Thymus (tissue), 14 donors: ENCODE data around the gene ATF1. TPM values are rescaled to one million over a fixed set of nuclear protein-coding genes. Genes with fewer than 3 reads are reported as not detected.

ENCODE experiments used
- DNase-seq, 9 donors: peaks; one replicate each; pipeline ENCODE4 v3.0.0-alpha.2; 2013; ENCODE audit warnings: low spot score in 9 of 9, low read depth in 6 of 9, missing footprints in 1 of 9
- H3K27ac ChIP-seq, 2 donors: one replicate each; pipeline ENCODE4 v1.5.1; 2013; ENCODE audit warnings: control low read depth in 1 of 2, low read depth in 1 of 2, low read length in 1 of 2, mild to moderate bottlenecking in 1 of 2, moderate library complexity in 1 of 2
- H3K27me3 ChIP-seq, 2 donors: one replicate each; pipeline ENCODE4 v1.5.1; 2013; ENCODE audit warnings: low read length in 1 of 2; ENCODE audit not compliant: control insufficient read depth in 2 of 2, insufficient read depth in 1 of 2
- H3K36me3 ChIP-seq, 2 donors: one replicate each; pipeline ENCODE4 v1.5.1; 2013; ENCODE audit warnings: low read length in 1 of 2, mild to moderate bottlenecking in 1 of 2, moderate library complexity in 1 of 2; ENCODE audit not compliant: control insufficient read depth in 2 of 2, insufficient read depth in 2 of 2
- H3K4me1 ChIP-seq, 2 donors: one replicate each; pipeline ENCODE4 v1.5.1; 2013; ENCODE audit warnings: low read length in 2 of 2; ENCODE audit not compliant: control insufficient read depth in 2 of 2, insufficient read depth in 2 of 2
- H3K4me3 ChIP-seq, 2 donors: one replicate each; pipeline ENCODE4 v1.5.1; 2013; ENCODE audit warnings: low read length in 2 of 2, control low read depth in 1 of 2, mild to moderate bottlenecking in 1 of 2
- H3K9me3 ChIP-seq, 2 donors: one replicate each; pipeline ENCODE4 v1.5.1; 2013; ENCODE audit warnings: low read length in 1 of 2, mild to moderate bottlenecking in 1 of 2; ENCODE audit not compliant: control insufficient read depth in 2 of 2, insufficient read depth in 1 of 2
- WGBS: extraction: QIAGEN DNeasy Blood & Tissue Kit; methylation state at CpG from one replicate; pipeline ENCODE4 v1.1.7; 2013; 5-methylcytosine and 5-hydroxymethylcytosine counted together
- long read RNA-seq, 10 donors: transcript quantifications; one replicate each; lab custom pipeline, GENCODE V29; 2026
- polyA plus RNA-seq: library from polyadenylated mRNA; stranded (reverse); fragments of 200-250 nt; gene quantifications from one replicate; pipeline ENCODE4 v1.2.3, GENCODE V29; 2013
- total RNA-seq: library from RNA; stranded (reverse); fragments of 120-200 nt; gene quantifications from one replicate; pipeline ENCODE4 v1.2.4, GENCODE V29; 2013
- donor health status: healthy.

Gene ATF1
- total RNA-seq (62.1 TPM), polyA plus RNA-seq (19.4 TPM)
- long read RNA-seq, donor 1, partial matches to known transcripts = 0 of 1 reads
- long read RNA-seq, donor 1, other reads (novel, unspliced or antisense) = 0 of 1 reads
- long read RNA-seq, donor 2 = 0 reads
- long read RNA-seq, donor 3, transcript ATF1-201 (7 exons, 2,181 nt) = major isoform, 19 of 26 reads
- long read RNA-seq, donor 3, partial matches to known transcripts = 7 of 26 reads
- long read RNA-seq, donor 3, other reads (novel, unspliced or antisense) = 0 of 26 reads
- long read RNA-seq, donor 4, partial matches to known transcripts = 0 of 4 reads
- long read RNA-seq, donor 4, other reads (novel, unspliced or antisense) = 0 of 4 reads
- long read RNA-seq, donor 5, transcript ATF1-201 (7 exons, 2,181 nt) = major isoform, 12 of 12 reads
- long read RNA-seq, donor 5, partial matches to known transcripts = 0 of 12 reads
- long read RNA-seq, donor 5, other reads (novel, unspliced or antisense) = 0 of 12 reads
- long read RNA-seq, donor 6, transcript ATF1-201 (7 exons, 2,181 nt) = major isoform, 9 of 9 reads
- long read RNA-seq, donor 6, partial matches to known transcripts = 0 of 9 reads
- long read RNA-seq, donor 6, other reads (novel, unspliced or antisense) = 0 of 9 reads
- long read RNA-seq, donor 7, transcript ATF1-201 (7 exons, 2,181 nt) = major isoform, 7 of 7 reads
- long read RNA-seq, donor 7, partial matches to known transcripts = 0 of 7 reads
- long read RNA-seq, donor 7, other reads (novel, unspliced or antisense) = 0 of 7 reads
- long read RNA-seq, donor 8, partial matches to known transcripts = 0 of 4 reads
- long read RNA-seq, donor 8, other reads (novel, unspliced or antisense) = 0 of 4 reads
- long read RNA-seq, donor 9, transcript ATF1-201 (7 exons, 2,181 nt) = major isoform, 6 of 6 reads
- long read RNA-seq, donor 9, partial matches to known transcripts = 0 of 6 reads
- long read RNA-seq, donor 9, other reads (novel, unspliced or antisense) = 0 of 6 reads
- long read RNA-seq, donor 10, transcript ATF1-201 (7 exons, 2,181 nt) = major isoform, 6 of 7 reads
- long read RNA-seq, donor 10, partial matches to known transcripts = 0 of 7 reads
- long read RNA-seq, donor 10, other reads (novel, unspliced or antisense) = 0 of 7 reads

DNA sequence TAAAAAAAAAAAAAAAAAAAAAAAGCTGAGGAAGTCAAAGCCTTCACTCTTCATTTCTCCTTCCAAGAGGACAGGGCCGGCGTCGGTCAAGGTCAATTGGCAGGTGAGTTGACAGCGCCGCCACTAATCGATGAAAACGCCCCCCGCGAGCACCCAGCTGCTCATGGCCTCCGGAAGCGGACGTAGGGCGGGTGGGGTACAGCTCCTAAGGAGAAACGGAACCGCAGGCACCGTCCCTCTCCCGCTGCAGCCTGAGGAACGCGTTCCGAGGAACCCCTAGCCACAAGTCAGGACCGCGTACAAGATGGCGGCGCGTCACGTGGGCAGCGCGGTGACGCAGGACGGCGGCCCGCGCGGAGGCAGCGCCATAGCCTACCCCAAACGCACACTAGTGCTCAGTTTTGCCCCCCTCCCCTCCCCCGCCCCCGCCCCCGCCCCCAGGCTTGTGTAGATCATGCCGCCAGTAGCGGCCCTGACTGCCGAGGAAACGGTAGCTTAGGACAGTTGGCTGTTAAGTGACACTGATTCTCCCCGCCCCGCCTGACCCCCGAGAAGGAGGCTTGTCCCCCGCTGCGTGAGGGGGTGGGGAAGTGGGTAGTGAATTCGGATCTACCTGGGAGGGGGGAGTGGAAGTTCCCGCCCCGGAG lies at the start of gene ATF1:
ATF1 (plus strand) TSS at position 463 of the 647 bp plus-strand sequence. CDS start 16,045 bp downstream, outside the sequence.
- under 1% methylated on average over 51 of the region's 51 CpGs for WGBS
- Histone ChIP-seq H3K4me3 (peak within 1 kb of the TSS; percentile 98 to 99), H3K36me3 (no peaks in the 10 kb centered on the region), H3K9me3 (no peaks in the 10 kb centered on the region), H3K27ac (peak within 1 kb of the TSS; percentile 100), H3K27me3 (no peaks in the 10 kb centered on the region), H3K4me1 (peaks cover 0 to 22% of the 10 kb centered on the region in 2 donors)
- peak; percentile 80 to 95 (median 85) for DNase-seq

DNA sequence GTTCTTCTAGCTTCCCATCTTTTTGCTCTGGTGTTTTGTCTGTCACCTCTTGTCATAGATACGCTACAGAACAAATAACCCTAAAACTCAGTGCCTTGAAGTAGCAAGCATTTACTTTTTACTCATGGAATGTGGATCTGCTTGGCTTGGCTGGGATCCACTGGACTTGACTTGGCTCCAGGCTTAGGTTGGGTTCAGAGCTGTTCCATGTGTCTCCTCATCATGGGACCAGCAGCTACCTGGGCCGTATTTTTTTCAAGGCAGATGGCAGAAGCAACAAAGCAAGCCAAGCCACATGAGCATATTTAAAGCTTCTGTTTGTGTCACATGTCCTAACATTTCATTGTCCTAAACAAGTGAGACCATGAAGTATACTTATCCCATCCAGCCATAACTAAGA lies 48.7 kb upstream of the ATF1 start:
- Histone ChIP-seq H3K36me3 (peaks cover 26 to 49% of the 10 kb centered on the region in 2 donors), H3K4me3 (no peak overlapping the region), H3K4me1 (no peaks in the 10 kb centered on the region), H3K9me3 (no peaks in the 10 kb centered on the region), H3K27me3 (no peaks in the 10 kb centered on the region), H3K27ac (no peak overlapping the region)
- over 99% methylated on average over 2 of the region's 2 CpGs for WGBS
- DNase-seq = no peak

DNA sequence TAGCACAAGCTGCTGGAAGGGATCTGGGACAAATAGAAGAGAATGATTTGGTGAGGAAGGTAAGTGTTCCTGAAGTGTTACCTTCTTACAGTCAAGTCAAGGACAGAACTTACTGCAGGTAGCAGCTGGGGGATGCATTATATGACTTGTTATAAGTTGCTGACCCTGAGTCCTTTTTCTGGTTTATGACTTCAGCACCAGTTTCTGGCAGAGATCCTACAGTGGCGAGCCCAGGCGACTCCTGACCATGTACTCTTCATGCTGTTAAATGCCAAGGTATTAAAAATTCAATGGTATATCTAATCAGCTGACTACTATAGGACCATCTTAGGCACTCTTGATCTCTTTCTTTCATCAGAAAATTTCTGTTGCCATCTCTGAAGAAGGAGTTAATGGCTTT lies 45.1 kb upstream of the ATF1 start:
- Histone ChIP-seq H3K36me3 (peaks cover 33 to 69% of the 10 kb centered on the region in 2 donors), H3K27ac (no peak overlapping the region), H3K27me3 (no peaks in the 10 kb centered on the region), H3K4me3 (no peak overlapping the region), H3K9me3 (no peaks in the 10 kb centered on the region), H3K4me1 (peaks cover 0 to 2% of the 10 kb centered on the region in 2 donors)
- WGBS = 100% methylated on average over 2 of the region's 2 CpGs
- no peak for DNase-seq

DNA sequence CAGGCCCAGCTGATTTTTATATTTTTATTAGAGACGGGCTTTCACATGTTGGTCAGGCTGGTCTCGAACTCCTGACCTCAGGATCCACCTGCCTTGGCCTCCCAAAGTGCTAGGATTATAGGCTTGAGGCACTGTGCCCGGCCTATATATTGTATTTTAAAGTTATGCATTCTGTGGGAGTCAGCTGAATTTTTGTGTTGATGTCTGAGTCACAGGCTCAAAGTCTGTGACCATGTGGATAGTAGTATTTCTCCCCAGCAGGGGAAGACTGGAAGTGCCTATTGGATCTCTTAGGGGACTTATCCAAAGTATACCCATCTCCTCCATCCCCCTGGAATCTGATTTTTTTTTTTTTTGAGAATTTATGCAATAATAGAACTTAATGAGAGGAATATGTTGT lies 43.8 kb upstream of the ATF1 start:
- no peaks in the 10 kb centered on the region for H3K27me3 ChIP-seq
- peaks cover 0 to 6% of the 10 kb centered on the region in 2 donors for H3K4me1 ChIP-seq
- H3K9me3 ChIP-seq = no peaks in the 10 kb centered on the region
- H3K4me3 ChIP-seq = no peak overlapping the region
- peaks cover 32 to 72% of the 10 kb centered on the region in 2 donors for H3K36me3 ChIP-seq
- no peak for DNase-seq
- 98% methylated on average over 3 of the region's 3 CpGs for WGBS
- H3K27ac ChIP-seq = no peak overlapping the region

DNA sequence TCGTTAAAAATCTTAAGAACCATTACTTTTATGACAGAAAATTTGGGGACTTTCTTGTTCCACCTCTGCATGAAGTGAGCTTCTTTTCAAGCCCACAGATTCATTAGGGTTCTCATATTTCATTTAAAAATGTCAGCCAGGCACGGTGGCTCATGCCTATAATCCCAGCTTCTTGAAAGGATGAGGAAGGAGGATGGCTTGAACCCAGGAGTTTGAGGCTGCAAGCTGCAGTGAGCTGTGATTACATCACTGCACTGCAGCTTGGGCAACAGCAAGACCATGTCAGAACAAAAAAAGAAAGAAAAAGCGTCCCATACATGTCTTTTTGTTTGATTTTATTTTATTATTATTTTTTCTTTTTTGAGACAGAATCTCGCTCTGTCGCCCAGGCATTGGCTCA lies 43.4 kb upstream of the ATF1 start:
- Histone ChIP-seq H3K4me3 (no peak overlapping the region), H3K9me3 (no peaks in the 10 kb centered on the region), H3K36me3 (peaks cover 33 to 69% of the 10 kb centered on the region in 2 donors), H3K4me1 (peaks cover 0 to 6% of the 10 kb centered on the region in 2 donors), H3K27me3 (no peaks in the 10 kb centered on the region), H3K27ac (no peak overlapping the region)
- 97% methylated on average over 5 of the region's 5 CpGs for WGBS
- no peak for DNase-seq

DNA sequence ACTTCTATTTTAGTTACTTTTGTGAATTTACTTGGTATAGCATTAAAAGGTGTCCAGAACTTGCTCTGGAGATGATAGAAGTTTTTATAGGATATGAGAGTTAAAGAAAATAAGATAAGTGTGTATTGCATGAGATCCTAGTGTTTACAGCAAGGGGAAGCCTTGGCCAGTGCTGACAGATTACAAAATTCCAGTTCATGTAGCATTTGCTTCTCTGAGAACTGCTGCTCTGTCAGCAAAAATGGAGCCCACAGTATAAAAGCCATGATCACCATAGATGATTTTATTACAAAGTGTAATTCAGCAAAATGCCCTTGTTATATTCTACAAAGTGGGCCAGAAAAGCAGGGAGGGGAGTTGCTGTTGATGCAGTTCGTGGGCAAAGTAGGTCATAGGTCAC lies 40.0 kb upstream of the ATF1 start:
- Histone ChIP-seq H3K27me3 (no peaks in the 10 kb centered on the region), H3K27ac (no peak overlapping the region), H3K4me3 (no peak overlapping the region), H3K36me3 (peaks cover 42 to 67% of the 10 kb centered on the region in 2 donors), H3K9me3 (no peaks in the 10 kb centered on the region), H3K4me1 (peaks cover 0 to 6% of the 10 kb centered on the region in 2 donors)
- 89% methylated on average over 1 of the region's 1 CpG for WGBS
- no peak for DNase-seq

DNA sequence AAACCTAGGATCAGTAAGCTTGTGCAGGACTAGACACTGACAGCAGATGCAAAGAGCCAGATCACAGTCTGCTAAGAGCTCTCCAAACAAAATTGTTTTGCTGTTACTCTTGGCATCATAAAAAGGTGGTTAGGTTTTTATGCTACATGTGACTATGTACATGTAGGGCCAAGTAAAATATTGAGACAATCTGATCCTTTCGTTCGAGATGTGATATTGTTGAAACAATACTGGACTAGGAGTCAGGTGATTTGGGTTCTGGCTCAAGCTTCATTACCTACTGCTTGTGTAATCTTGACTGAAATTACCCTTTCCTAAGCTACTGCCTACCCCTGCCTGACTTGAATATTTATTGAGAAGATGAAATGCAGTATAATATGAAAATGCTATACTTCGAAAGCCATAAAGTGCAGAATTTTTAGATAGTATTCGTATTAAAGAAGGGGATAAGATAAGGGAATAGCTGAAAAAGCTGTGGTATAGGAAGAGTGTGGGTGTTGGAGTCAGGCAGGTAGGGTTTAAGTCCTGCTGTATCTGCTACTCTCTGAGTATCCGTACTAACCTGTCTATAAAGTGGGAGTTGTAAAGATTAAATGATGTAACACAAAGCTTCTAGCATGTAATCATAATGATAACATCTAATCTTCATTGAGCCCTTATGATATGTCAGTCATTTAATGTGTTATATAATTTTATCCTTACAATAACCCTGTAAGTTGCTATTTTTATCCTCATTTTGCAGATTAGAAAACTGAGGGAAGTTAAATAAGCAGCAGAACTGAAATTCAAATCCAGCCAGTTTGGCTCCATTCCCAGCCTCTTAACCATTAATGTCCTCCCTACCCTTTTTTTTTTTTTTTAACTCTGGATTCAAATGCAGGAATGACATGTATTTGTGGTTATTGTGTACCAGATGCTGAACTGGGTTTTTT lies 38.6 kb upstream of the ATF1 start:
- no peak overlapping the region for H3K4me3 ChIP-seq
- peaks cover 0 to 6% of the 10 kb centered on the region in 2 donors for H3K4me1 ChIP-seq
- peak in 1 of 9 donors; percentile 9 for DNase-seq
- no peaks in the 10 kb centered on the region for H3K9me3 ChIP-seq
- peak overlapping the region in 1 of 2 donors; percentile 15 for H3K27ac ChIP-seq
- H3K27me3 ChIP-seq = no peaks in the 10 kb centered on the region
- WGBS = 97% methylated on average over 5 of the region's 5 CpGs
- peaks cover 50 to 74% of the 10 kb centered on the region in 2 donors for H3K36me3 ChIP-seq

DNA sequence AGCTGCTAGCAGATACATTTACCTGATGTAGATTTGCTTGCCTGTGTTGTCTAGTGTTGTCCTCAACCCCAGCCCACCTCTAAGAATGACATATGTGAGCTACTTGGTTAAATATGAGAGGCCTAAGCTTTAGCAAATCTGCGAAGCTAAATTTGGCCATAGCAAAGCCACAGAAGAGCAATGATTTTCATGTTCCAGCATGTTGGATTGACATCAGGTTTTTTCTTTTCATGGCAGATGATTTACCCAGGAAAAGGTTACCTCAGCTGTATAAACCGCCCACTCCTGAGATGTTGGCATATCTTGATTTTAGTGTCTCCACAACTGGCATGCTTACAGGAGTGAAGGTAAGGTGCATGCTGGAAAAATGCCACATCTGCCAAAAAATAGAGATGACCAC lies 36.4 kb upstream of the ATF1 start:
- Histone ChIP-seq H3K36me3 (peaks cover 55 to 70% of the 10 kb centered on the region in 2 donors), H3K27ac (peak overlapping the region in 1 of 2 donors; percentile 43), H3K4me3 (no peak overlapping the region), H3K9me3 (no peaks in the 10 kb centered on the region), H3K4me1 (peaks cover 0 to 6% of the 10 kb centered on the region in 2 donors), H3K27me3 (no peaks in the 10 kb centered on the region)
- peak in 1 of 9 donors; percentile 12 for DNase-seq
- 93% methylated on average over 2 of the region's 2 CpGs for WGBS
